GM19395 (cell line): ENCODE data around the gene ALDH16A1.
"Not testable (repeated sequence)": the region's sequence is repeated elsewhere in the genome, so short reads cannot be mapped to it uniquely, and the experiment has no call there.

Experiments used
- ATAC-seq: cut with Tn5 transposase; IDR thresholded peaks from one replicate; pipeline ENCODE4 v1.9.1; 2021; ENCODE audit warnings: mild to moderate bottlenecking, moderate library complexity; ENCODE audit not compliant: unreplicated experiment

ALDH16A1 gene

GRCh38 chr19:49439836-49440235 lies 13.2 kb upstream of the ALDH16A1 start:
- no peak for ATAC-seq

GRCh38 chr19:49440439-49441209 lies 12.4 kb upstream of the ALDH16A1 start:
- ATAC-seq = no peak

GRCh38 chr19:49441210-49441959 lies 11.6 kb upstream of the ALDH16A1 start, which contains the start of gene SLC17A7:
TSS of gene SLC17A7 (minus strand) at chr19:49441527. CDS start at chr19:49441379, 148 bp downstream.
- ATAC-seq = no peak

GRCh38 chr19:49441960-49442350 lies 11.1 kb upstream of the ALDH16A1 start:
- ATAC-seq = no peak

GRCh38 chr19:49442354-49442753 lies 10.7 kb upstream of the ALDH16A1 start:
- no peak for ATAC-seq

GRCh38 chr19:49442771-49443365 lies 10.2 kb upstream of the ALDH16A1 start:
- peak; percentile 13 for ATAC-seq

GRCh38 chr19:49443366-49444099 lies 9.5 kb upstream of the ALDH16A1 start:
- peak; percentile 88 for ATAC-seq

GRCh38 chr19:49444100-49444700 lies 8.8 kb upstream of the ALDH16A1 start:
- not testable (repeated sequence) for ATAC-seq

GRCh38 chr19:49445997-49446396 lies 7.0 kb upstream of the ALDH16A1 start:
- no peak for ATAC-seq

GRCh38 chr19:49447485-49448431 lies 5.3 kb upstream of the ALDH16A1 start:
- ATAC-seq = no peak

GRCh38 chr19:49448432-49448786 lies 4.6 kb upstream of the ALDH16A1 start:
- no peak for ATAC-seq

- no peak for ATAC-seq
Observed at GRCh38 chr19:49450405-49450804, 2.6 kb upstream of the ALDH16A1 start.

GRCh38 chr19:49451430-49452181 lies 1.4 kb upstream of the ALDH16A1 start, which contains the start of gene PIH1D1:
TSS of gene PIH1D1 (minus strand) at chr19:49451814. CDS start at chr19:49451574, 240 bp downstream.
- peak; percentile 64 for ATAC-seq

- ATAC-seq = no peak
Observed at GRCh38 chr19:49453757-49454240, 774 bp downstream of the ALDH16A1 start.

GRCh38 chr19:49455773-49456172 lies 2.7 kb downstream of the ALDH16A1 start:
- ATAC-seq = no peak

GRCh38 chr19:49456326-49456725 lies 3.3 kb downstream of the ALDH16A1 start:
- no peak for ATAC-seq

- no peak for ATAC-seq
Observed at GRCh38 chr19:49458567-49458903, 5.5 kb downstream of the ALDH16A1 start.

- no peak for ATAC-seq
Observed at GRCh38 chr19:49459388-49459787, 6.4 kb downstream of the ALDH16A1 start.

- ATAC-seq = not testable (repeated sequence)
Observed at GRCh38 chr19:49461130-49461529, 8.1 kb downstream of the ALDH16A1 start.
